ENCODE measurements around the gene PDE4D.

GRCh38 chr5:59287884-59288283, 605.6 kb downstream of the PDE4D start:
- TF ChIP-seq CTCF (IDR thresholded peaks at IDR 0.05; ENCODE audit: insufficient read depth, low read depth, low read length) (no peak), EZH2 (IDR thresholded peaks at IDR 0.05; ENCODE audit: insufficient read depth, low read length) (no peak)

All from astrocyte (in vitro differentiated cells and primary cell).